K562 (cell line): ENCODE measurements around the gene PBX2. TPM values are rescaled to one million over a fixed set of nuclear protein-coding genes. Genes with fewer than 3 reads are reported as not detected.

Experiments used
- ATF7 ChIP-seq: fragments of 450-650 bp; IDR thresholded peaks from 2 replicates; pipeline ENCODE4 v1.7.1; 2014; ENCODE audit warnings: mild to moderate bottlenecking, moderate library complexity
- BHLHE40 ChIP-seq: IDR thresholded peaks from 2 replicates; pipeline ENCODE4 v1.6.1; 2011; ENCODE audit warnings: low read length, improper control_type of control experiment
- CEBPG ChIP-seq, 3 experiments: fragments of 200-800 bp in 1 of 3; sonication (Bioruptor generic) in 1 of 3; sonication (generic) in 1 of 3; formaldehyde crosslinking in 1 of 3; IDR thresholded peaks in 2 of 3; conservative IDR thresholded peaks in 1 of 3; 2 replicates each; pipeline versions ENCODE4 v1.6.1 to v1.8.0; 2016 to 2022; ENCODE audit warnings: missing compliant biosample characterization in 2 of 3, missing genetic modification characterization in 2 of 3, mild to moderate bottlenecking in 1 of 3, missing genetic modification reagents in 1 of 3
- CHD1 ChIP-seq: fragments of 200-600 bp; sonication (generic); IDR thresholded peaks from one replicate; pipeline ENCODE4 v1.6.1; 2012; ENCODE audit warnings: mild to moderate bottlenecking, moderate library complexity, low read length, inconsistent platforms
- ELF1 ChIP-seq: fragments of 200-800 bp; sonication (Bioruptor generic); IDR thresholded peaks from 2 replicates; pipeline ENCODE4 v1.6.1; 2016; ENCODE audit warnings: missing genetic modification characterization, missing compliant biosample characterization
- IFI16 ChIP-seq: fragments of 250-450 bp; sonication (Bioruptor Pico); IDR thresholded peaks from 2 replicates; pipeline ENCODE4 v2.1.2; 2022; ENCODE audit warnings: mild to moderate bottlenecking, inconsistent platforms
- KLF13 ChIP-seq: fragments of 450-650 bp; IDR thresholded peaks from 2 replicates; pipeline ENCODE4 v1.6.1; 2016; ENCODE audit warnings: missing genetic modification characterization, low read depth, mild to moderate bottlenecking, missing compliant biosample characterization, moderate library complexity, borderline replicate concordance
- NFE2 ChIP-seq: IDR thresholded peaks from 2 replicates; pipeline ENCODE4 v1.6.1; 2014; ENCODE audit warnings: antibody characterized with exemption, low read depth
- PTRF ChIP-seq: fragments of 450-650 bp; IDR thresholded peaks from 2 replicates; pipeline ENCODE4 v1.6.1; 2016; ENCODE audit warnings: mild to moderate bottlenecking, missing genetic modification characterization, missing compliant biosample characterization
- PTTG1 ChIP-seq: fragments of 450-650 bp; IDR thresholded peaks from 2 replicates; pipeline ENCODE4 v1.6.1; 2016; ENCODE audit warnings: low read depth, mild to moderate bottlenecking, missing genetic modification characterization, missing compliant biosample characterization
- RBM25 ChIP-seq: fragments of 200-400 bp; formaldehyde crosslinking; IDR thresholded peaks from 2 replicates; pipeline ENCODE4 v1.6.1; 2018; ENCODE audit warnings: low read length, low read depth, moderate library complexity; ENCODE audit not compliant: severe bottlenecking
- SMAD1 ChIP-seq: fragments of 150-350 bp; IDR thresholded peaks from 2 replicates; pipeline ENCODE4 v1.6.1; 2014; ENCODE audit warnings: low read length, low read depth; ENCODE audit not compliant: partially characterized antibody
- ZKSCAN3 ChIP-seq: fragments of 250-450 bp; sonication (Bioruptor Pico); IDR thresholded peaks from 2 replicates; pipeline ENCODE4 v1.4.0; 2020
- ZNF134 ChIP-seq: fragments of 250-450 bp; sonication (Bioruptor Pico); conservative IDR thresholded peaks from 2 replicates; pipeline ENCODE4 v1.4.0; 2020
- ZNF445 ChIP-seq: fragments of 250-450 bp; sonication (Bioruptor Pico); IDR thresholded peaks from 2 replicates; pipeline ENCODE4 v1.4.0; 2020; ENCODE audit warnings: low read depth, mild to moderate bottlenecking, moderate library complexity
- ZNF584 ChIP-seq: fragments of 200-800 bp; sonication (Bioruptor generic); IDR thresholded peaks from 2 replicates; pipeline ENCODE4 v1.6.1; 2016; ENCODE audit warnings: low read depth, mild to moderate bottlenecking, missing genetic modification characterization, missing compliant biosample characterization
- ZNF764 ChIP-seq: fragments of 250-450 bp; sonication (Bioruptor Pico); IDR thresholded peaks from 2 replicates; pipeline ENCODE4 v1.4.0; 2020; ENCODE audit warnings: low read depth, mild to moderate bottlenecking, moderate library complexity
- ZNF79 ChIP-seq: fragments of 250-450 bp; sonication (Bioruptor Pico); IDR thresholded peaks from 2 replicates; pipeline ENCODE4 v1.4.0; 2020; ENCODE audit warnings: low read depth, mild to moderate bottlenecking, moderate library complexity
- polyA plus RNA-seq, 8 experiments: library from polyadenylated mRNA; depleted of rRNA in 4 of 8; stranded (reverse) in 5 of 8; unstranded in 3 of 8; fragments of >200 nt; fragmentation: Nextera tagmentation in 2 of 8; fragmentation: Illumina TruSeq in 1 of 8; extraction: Ambion mirVana in 2 of 8; extraction: Trizol in 1 of 8; gene quantifications; 2 replicates each; pipeline versions ENCODE4 v1.2.1 to v1.2.3, GENCODE V29; 2011 to 2014; ENCODE audit warnings: inconsistent platforms in 1 of 8, missing spikeins in 1 of 8
- total RNA-seq, 7 experiments: library from RNA; depleted of rRNA in 6 of 7; stranded (reverse); fragments of >200 nt in 6 of 7; fragmentation: Illumina TruSeq in 2 of 7; extraction: Trizol in 2 of 7; gene quantifications; 2 replicates each; pipeline versions ENCODE4 v1.2.1 to v1.2.3, GENCODE V29; 2011 to 2021; ENCODE audit warnings: low replicate concordance in 1 of 7
- TF ChIP-seq, protein P1 (sequence below): conservative IDR thresholded peaks from 2 replicates; pipeline ENCODE4 v1.6.1; 2011; ENCODE audit warnings: low read depth, mild to moderate bottlenecking, low read length; ENCODE audit not compliant: control insufficient read depth
- TF ChIP-seq, protein P2 (sequence below): sonication (generic); formaldehyde crosslinking; IDR thresholded peaks from 2 replicates; pipeline ENCODE4 v1.8.0; 2022; ENCODE audit warnings: mild to moderate bottlenecking, low read depth, missing genetic modification reagents
- TF ChIP-seq, protein P3 (sequence below), 2 experiments: IDR thresholded peaks; 2 replicates each; pipeline ENCODE4 v1.6.1; 2012; ENCODE audit warnings: improper control_type of control experiment in 2 of 2, low read depth in 2 of 2, low read length in 2 of 2, borderline replicate concordance in 1 of 2
- TF ChIP-seq, protein P4 (sequence below), 2 experiments: fragments of 450-650 bp; IDR thresholded peaks; 2 replicates each; pipeline ENCODE4 v1.6.1; 2016

PBX2 gene
- total and polyA plus RNA-seq, 9 of the 15 experiments (the other 6 are each of a cell fraction or from before 2014, with no cell fraction given), result 1.9 to 134 (median 62.5) TPM

DNA sequence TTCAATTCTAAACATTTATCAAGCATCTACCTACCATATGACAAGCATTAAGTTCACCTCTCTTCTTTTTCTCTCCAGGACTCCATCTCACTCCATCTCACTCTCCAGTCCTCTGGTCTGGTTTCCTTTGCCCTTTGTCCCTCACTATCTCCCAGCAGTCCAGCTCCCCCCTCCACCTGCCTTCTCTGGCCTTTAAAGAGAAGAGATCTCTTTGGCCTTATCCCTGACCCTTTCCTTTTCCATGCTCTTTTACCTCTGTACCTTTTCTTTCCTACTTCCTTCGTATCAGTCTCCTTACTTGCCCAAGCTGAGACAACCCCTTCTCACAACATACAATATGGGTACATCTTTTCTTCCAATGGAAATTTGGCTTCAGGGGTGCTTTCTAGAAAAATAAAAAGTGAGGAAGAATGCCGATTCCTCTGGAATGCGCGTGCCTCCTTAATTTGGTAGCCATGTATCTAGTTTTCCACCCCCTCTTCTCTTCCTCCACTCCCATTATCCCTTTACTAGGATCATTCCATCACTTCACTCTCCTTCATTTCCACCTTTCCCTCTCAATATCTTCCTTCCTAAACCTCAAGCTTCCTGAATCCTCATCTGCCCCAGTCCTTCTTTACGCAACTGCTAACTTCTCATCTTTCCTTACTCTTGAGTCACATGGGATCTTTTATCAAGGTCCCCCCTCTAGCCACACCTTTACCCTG lies 13.4 kb downstream of the PBX2 start (continued):
- TF ChIP-seq, protein P1, sequence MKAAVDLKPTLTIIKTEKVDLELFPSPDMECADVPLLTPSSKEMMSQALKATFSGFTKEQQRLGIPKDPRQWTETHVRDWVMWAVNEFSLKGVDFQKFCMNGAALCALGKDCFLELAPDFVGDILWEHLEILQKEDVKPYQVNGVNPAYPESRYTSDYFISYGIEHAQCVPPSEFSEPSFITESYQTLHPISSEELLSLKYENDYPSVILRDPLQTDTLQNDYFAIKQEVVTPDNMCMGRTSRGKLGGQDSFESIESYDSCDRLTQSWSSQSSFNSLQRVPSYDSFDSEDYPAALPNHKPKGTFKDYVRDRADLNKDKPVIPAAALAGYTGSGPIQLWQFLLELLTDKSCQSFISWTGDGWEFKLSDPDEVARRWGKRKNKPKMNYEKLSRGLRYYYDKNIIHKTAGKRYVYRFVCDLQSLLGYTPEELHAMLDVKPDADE, result no peak
- TF ChIP-seq PTTG1 (tag) (no peak), ZKSCAN3 (CRISPR knock-in tag) (no peak), ZNF445 (CRISPR knock-in tag) (no peak), CHD1 (no peak), KLF13 (tag) (no peak), ELF1 (tag) (0 out of 2 replicates have a peak, but pooled peaks have one; percentile 6), ZNF584 (CRISPR knock-in tag) (no peak), NFE2 (no peak), ATF7 (no peak), ZNF134 (CRISPR knock-in tag) (no peak), RBM25 (no peak), CEBPG (CRISPR knock-in tag; IDR thresholded peaks at IDR 0.05) (no peak), CEBPG (tag; conservative IDR thresholded peaks at IDR 0.05 in 1 of 2, IDR thresholded peaks at IDR 0.05 in 1 of 2) (peak; percentile 49 to 61; a peak in 3 of 4 replicates), SMAD1 (no peak), ZNF764 (no peak), PTRF (no peak), BHLHE40 (no peak), ZNF79 (CRISPR knock-in tag) (no peak), IFI16 (CRISPR knock-in tag) (no peak)
- TF ChIP-seq, protein P2, sequence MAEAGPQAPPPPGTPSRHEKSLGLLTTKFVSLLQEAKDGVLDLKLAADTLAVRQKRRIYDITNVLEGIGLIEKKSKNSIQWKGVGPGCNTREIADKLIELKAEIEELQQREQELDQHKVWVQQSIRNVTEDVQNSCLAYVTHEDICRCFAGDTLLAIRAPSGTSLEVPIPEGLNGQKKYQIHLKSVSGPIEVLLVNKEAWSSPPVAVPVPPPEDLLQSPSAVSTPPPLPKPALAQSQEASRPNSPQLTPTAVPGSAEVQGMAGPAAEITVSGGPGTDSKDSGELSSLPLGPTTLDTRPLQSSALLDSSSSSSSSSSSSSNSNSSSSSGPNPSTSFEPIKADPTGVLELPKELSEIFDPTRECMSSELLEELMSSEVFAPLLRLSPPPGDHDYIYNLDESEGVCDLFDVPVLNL (CRISPR knock-in tag), result no peak
- TF ChIP-seq, protein P3, sequence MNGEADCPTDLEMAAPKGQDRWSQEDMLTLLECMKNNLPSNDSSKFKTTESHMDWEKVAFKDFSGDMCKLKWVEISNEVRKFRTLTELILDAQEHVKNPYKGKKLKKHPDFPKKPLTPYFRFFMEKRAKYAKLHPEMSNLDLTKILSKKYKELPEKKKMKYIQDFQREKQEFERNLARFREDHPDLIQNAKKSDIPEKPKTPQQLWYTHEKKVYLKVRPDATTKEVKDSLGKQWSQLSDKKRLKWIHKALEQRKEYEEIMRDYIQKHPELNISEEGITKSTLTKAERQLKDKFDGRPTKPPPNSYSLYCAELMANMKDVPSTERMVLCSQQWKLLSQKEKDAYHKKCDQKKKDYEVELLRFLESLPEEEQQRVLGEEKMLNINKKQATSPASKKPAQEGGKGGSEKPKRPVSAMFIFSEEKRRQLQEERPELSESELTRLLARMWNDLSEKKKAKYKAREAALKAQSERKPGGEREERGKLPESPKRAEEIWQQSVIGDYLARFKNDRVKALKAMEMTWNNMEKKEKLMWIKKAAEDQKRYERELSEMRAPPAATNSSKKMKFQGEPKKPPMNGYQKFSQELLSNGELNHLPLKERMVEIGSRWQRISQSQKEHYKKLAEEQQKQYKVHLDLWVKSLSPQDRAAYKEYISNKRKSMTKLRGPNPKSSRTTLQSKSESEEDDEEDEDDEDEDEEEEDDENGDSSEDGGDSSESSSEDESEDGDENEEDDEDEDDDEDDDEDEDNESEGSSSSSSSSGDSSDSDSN (IDR thresholded peaks at IDR 0.05; ENCODE audit: borderline replicate concordance in 1 of 2, low read depth in 2 of 2, low read length in 2 of 2), result 0 out of 4 replicates have a peak, but pooled peaks of 1 of the 2 experiments have one; percentile 45
- TF ChIP-seq, protein P4, sequence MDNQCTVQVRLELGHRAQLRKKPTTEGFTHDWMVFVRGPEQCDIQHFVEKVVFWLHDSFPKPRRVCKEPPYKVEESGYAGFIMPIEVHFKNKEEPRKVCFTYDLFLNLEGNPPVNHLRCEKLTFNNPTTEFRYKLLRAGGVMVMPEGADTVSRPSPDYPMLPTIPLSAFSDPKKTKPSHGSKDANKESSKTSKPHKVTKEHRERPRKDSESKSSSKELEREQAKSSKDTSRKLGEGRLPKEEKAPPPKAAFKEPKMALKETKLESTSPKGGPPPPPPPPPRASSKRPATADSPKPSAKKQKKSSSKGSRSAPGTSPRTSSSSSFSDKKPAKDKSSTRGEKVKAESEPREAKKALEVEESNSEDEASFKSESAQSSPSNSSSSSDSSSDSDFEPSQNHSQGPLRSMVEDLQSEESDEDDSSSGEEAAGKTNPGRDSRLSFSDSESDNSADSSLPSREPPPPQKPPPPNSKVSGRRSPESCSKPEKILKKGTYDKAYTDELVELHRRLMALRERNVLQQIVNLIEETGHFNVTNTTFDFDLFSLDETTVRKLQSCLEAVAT (IDR thresholded peaks at IDR 0.05), result peak; percentile 69 to 71; a peak in 2 of 4 replicates
